A673 (cell line): Measurements from ENCODE around the gene SCAMP5.

ENCODE experiments used
- CTCF ChIP-seq: fragments of 300-800, 200-600 bp; sonication (generic); conservative IDR thresholded peaks from 2 replicates; pipeline ENCODE4 v1.5.1; 2017; ENCODE audit warnings: low read depth, mild to moderate bottlenecking, antibody characterized with exemption, low read length, moderate library complexity, mixed read lengths
- EZH2 ChIP-seq: fragments of 200-600 bp; sonication (generic); IDR thresholded peaks from 2 replicates; pipeline ENCODE4 v1.6.1; 2017; ENCODE audit warnings: borderline replicate concordance, low read depth, mild to moderate bottlenecking, mixed read lengths, antibody characterized with exemption, low read length; ENCODE audit not compliant: poor library complexity, severe bottlenecking

- TF ChIP-seq CTCF (no peak), EZH2 (no peak)
Observed at GRCh38 chr15:74997141-74997540, 1.8 kb downstream of the SCAMP5 start.
